ENCODE results near the gene NALCN. TPM values are rescaled to one million over a fixed set of nuclear protein-coding genes. Genes with fewer than 3 reads are reported as not detected.

The NALCN gene
- total and polyA plus RNA-seq, 2 donors (not counting 1 experiment from before 2014, with no cell fraction given): not detected

GRCh38 chr13:101111894-101112293, 304.4 kb downstream of the NALCN start:
- Histone ChIP-seq H4K20me1 (ENCODE audit: control insufficient read depth, insufficient read depth, low read length, poor library complexity, severe bottlenecking) (no peaks in the 10 kb centered on the region), H3K9me3 (ENCODE audit: control extremely low read depth in 1 of 3, control insufficient read depth in 2 of 3, insufficient read depth in 1 of 3, low read length in 2 of 3) (no peaks in the 10 kb centered on the region), H3K4me1 (ENCODE audit: control insufficient read depth in 2 of 2, insufficient read depth in 2 of 2, low read length in 2 of 2) (no peaks in the 10 kb centered on the region), H3K4me3 (ENCODE audit: control extremely low read depth in 1 of 5, extremely low read depth in 1 of 5, insufficient read depth in 1 of 5, low read depth in 2 of 5, low read length in 4 of 5) (no peak overlapping the region), H3K27ac (ENCODE audit: low read length in 2 of 2) (no peak overlapping the region), H2AFZ (ENCODE audit: insufficient read depth, low read depth, low read length, poor library complexity, severe bottlenecking) (no peak overlapping the region), H3K79me2 (ENCODE audit: control insufficient read depth, insufficient read depth, low read length) (no peaks in the 10 kb centered on the region), H3K27me3 (replicated peaks in 1 of 4; ENCODE audit: control extremely low read depth in 1 of 4, control insufficient read depth in 3 of 4, insufficient read depth in 4 of 4, low read length in 3 of 4) (no peaks in the 10 kb centered on the region), H3K9ac (ENCODE audit: low read length) (no peak overlapping the region), H3K36me3 (replicated peaks in 1 of 2; ENCODE audit: control extremely low read depth in 1 of 2, control insufficient read depth in 1 of 2, extremely low read depth in 1 of 2, insufficient read depth in 2 of 2, low read length in 1 of 2) (no peaks in the 10 kb centered on the region), H3K4me2 (replicated peaks; ENCODE audit: low read depth, low read length, poor library complexity, severe bottlenecking) (no peak overlapping the region)
- no peak for ATAC-seq (ENCODE audit: low read depth)
- ChIA-PET POLR2A (no interaction called here), CTCF (interaction anchor here (1.0 kb wide), 1 partner anchor 16 kb away, joined by 4 read pairs; no protein-coding TSS in a partner anchor)
- no peak for TF ChIP-seq EZH2 (IDR thresholded peaks at IDR 0.05; ENCODE audit: borderline replicate concordance, insufficient read depth, low read depth, low read length, poor library complexity, severe bottlenecking)
- TF ChIP-seq, protein P1, sequence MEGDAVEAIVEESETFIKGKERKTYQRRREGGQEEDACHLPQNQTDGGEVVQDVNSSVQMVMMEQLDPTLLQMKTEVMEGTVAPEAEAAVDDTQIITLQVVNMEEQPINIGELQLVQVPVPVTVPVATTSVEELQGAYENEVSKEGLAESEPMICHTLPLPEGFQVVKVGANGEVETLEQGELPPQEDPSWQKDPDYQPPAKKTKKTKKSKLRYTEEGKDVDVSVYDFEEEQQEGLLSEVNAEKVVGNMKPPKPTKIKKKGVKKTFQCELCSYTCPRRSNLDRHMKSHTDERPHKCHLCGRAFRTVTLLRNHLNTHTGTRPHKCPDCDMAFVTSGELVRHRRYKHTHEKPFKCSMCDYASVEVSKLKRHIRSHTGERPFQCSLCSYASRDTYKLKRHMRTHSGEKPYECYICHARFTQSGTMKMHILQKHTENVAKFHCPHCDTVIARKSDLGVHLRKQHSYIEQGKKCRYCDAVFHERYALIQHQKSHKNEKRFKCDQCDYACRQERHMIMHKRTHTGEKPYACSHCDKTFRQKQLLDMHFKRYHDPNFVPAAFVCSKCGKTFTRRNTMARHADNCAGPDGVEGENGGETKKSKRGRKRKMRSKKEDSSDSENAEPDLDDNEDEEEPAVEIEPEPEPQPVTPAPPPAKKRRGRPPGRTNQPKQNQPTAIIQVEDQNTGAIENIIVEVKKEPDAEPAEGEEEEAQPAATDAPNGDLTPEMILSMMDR (IDR thresholded peaks at IDR 0.05): no peak
- no peak for DNase-seq
- Mint-ChIP-seq H3K4me1 (no peaks in the 10 kb centered on the region), H3K4me3 (no peak overlapping the region), H3K9me3 (ENCODE audit: insufficient read depth) (no peaks in the 10 kb centered on the region), H3K27me3 (peaks cover 3% of the 10 kb centered on the region), H3K27ac (no peak overlapping the region)
- intact Hi-C loops (cut with micrococcal nuclease): no loop called here
- WGBS (ENCODE audit: insufficient coverage): no CpG with 5 or more reads among the region's 2 CpGs

DNA sequence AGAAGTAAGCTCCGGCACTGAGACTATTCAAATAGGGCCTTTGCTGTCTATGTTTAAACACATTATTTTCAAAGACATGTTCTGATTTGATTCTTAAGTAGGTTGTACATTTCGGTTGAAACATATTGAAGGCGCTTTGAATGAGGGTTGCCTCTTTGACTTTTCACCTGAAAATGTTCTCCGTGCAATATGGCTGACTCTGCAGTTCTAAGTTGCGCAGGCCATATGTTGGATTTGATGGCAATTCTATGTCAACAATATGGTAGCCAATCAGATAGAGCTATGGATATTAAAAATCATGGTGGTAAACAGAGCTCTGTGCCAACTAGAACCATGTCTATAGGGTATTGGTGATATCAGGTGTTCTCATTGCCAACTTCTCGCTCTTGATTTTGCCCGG, 307.3 kb downstream of the NALCN start:
- POLR2A ChIA-PET: no interaction called here
- no peaks in the 10 kb centered on the region for H3K79me2 ChIP-seq (ENCODE audit: control insufficient read depth, insufficient read depth, low read length)
- CTCF ChIA-PET: interaction anchor here (0.8 to 1.0 kb wide), 2 partner anchors 36 to 536 kb away, joined by 3 read pairs; no protein-coding TSS in a partner anchor
- H3K36me3 ChIP-seq (replicated peaks in 1 of 2; ENCODE audit: control extremely low read depth in 1 of 2, control insufficient read depth in 1 of 2, extremely low read depth in 1 of 2, insufficient read depth in 2 of 2, low read length in 1 of 2): no peaks in the 10 kb centered on the region
- H4K20me1 ChIP-seq (ENCODE audit: control insufficient read depth, insufficient read depth, low read length, poor library complexity, severe bottlenecking): no peaks in the 10 kb centered on the region
- H3K9me3 ChIP-seq (ENCODE audit: control extremely low read depth in 1 of 3, control insufficient read depth in 2 of 3, insufficient read depth in 1 of 3, low read length in 2 of 3): no peaks in the 10 kb centered on the region
- no peak overlapping the region for H3K4me3 Mint-ChIP-seq
- intact Hi-C loops (cut with micrococcal nuclease): no loop called here
- no peak overlapping the region for H3K9ac ChIP-seq (ENCODE audit: low read length)
- TF ChIP-seq, protein P1 (IDR thresholded peaks at IDR 0.05): no peak
- TF ChIP-seq EZH2 (IDR thresholded peaks at IDR 0.05; ENCODE audit: borderline replicate concordance, insufficient read depth, low read depth, low read length, poor library complexity, severe bottlenecking): no peak
- H3K27ac Mint-ChIP-seq: no peak overlapping the region
- no peak overlapping the region for H3K4me3 ChIP-seq (ENCODE audit: control extremely low read depth in 1 of 5, extremely low read depth in 1 of 5, insufficient read depth in 1 of 5, low read depth in 2 of 5, low read length in 4 of 5)
- H3K4me1 Mint-ChIP-seq: no peaks in the 10 kb centered on the region
- H3K27me3 Mint-ChIP-seq: no peaks in the 10 kb centered on the region
- H3K4me2 ChIP-seq (replicated peaks; ENCODE audit: low read depth, low read length, poor library complexity, severe bottlenecking): no peak overlapping the region
- no peaks in the 10 kb centered on the region for H3K4me1 ChIP-seq (ENCODE audit: control insufficient read depth in 2 of 2, insufficient read depth in 2 of 2, low read length in 2 of 2)
- no peaks in the 10 kb centered on the region for H3K27me3 ChIP-seq (replicated peaks in 1 of 4; ENCODE audit: control extremely low read depth in 1 of 4, control insufficient read depth in 3 of 4, insufficient read depth in 4 of 4, low read length in 3 of 4)
- 97% methylated on average over 4 of the region's 7 CpGs for WGBS (ENCODE audit: insufficient coverage)
- H3K27ac ChIP-seq (ENCODE audit: low read length in 2 of 2): no peak overlapping the region
- ATAC-seq (ENCODE audit: low read depth): no peak
- no peaks in the 10 kb centered on the region for H3K9me3 Mint-ChIP-seq (ENCODE audit: insufficient read depth)
- no peak overlapping the region for H2AFZ ChIP-seq (ENCODE audit: insufficient read depth, low read depth, low read length, poor library complexity, severe bottlenecking)
- no peak for DNase-seq

Measured in B cell (primary cell).